A673 (cell line): ENCODE measurements around the gene GPR84.

Source experiments
- CTCF ChIP-seq: fragments of 300-800, 200-600 bp; sonication (generic); conservative IDR thresholded peaks from 2 replicates; pipeline ENCODE4 v1.5.1; 2017; ENCODE audit warnings: low read depth, mild to moderate bottlenecking, antibody characterized with exemption, low read length, moderate library complexity, mixed read lengths
- EZH2 ChIP-seq: fragments of 200-600 bp; sonication (generic); IDR thresholded peaks from 2 replicates; pipeline ENCODE4 v1.6.1; 2017; ENCODE audit warnings: borderline replicate concordance, low read depth, mild to moderate bottlenecking, mixed read lengths, antibody characterized with exemption, low read length; ENCODE audit not compliant: poor library complexity, severe bottlenecking

GRCh38 chr12:54356228-54356627, 8.1 kb downstream of the GPR84 start:
- TF ChIP-seq CTCF (no peak), EZH2 (no peak)
